GM23248 (cell line): Measurements from ENCODE around the gene ZDHHC6.

ENCODE experiments used
- EZH2 ChIP-seq: fragments of 200-600 bp; sonication (generic); IDR thresholded peaks from 2 replicates; pipeline ENCODE4 v1.6.1; 2018; ENCODE audit warnings: antibody characterized with exemption, mild to moderate bottlenecking; ENCODE audit not compliant: insufficient read depth, poor library complexity, severe bottlenecking
- EZH2phosphoT487 ChIP-seq: fragments of 200-600 bp; sonication (generic); IDR thresholded peaks from 2 replicates; pipeline ENCODE4 v1.6.1; 2018; ENCODE audit warnings: antibody characterized with exemption, moderate library complexity, mild to moderate bottlenecking, low read depth; ENCODE audit not compliant: insufficient read depth

DNA sequence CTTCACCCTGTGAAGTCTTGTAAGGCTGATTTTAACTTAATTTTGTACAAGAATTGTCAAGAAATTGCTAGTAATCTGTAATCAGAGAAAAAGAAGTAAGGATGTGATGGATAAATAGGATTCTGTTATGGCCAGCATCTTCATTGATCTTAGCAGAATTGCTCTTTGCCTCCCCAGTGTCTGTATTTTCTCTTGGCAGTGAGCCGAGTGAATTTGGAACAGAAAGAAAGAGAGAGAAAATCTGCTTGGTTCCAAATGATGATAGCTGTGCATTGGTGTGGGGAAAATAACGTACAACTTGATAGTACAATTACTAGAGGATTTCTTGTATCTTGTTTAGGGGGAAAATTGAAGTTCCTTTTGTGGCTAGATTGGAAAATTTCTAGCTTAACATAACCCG lies 34.9 kb upstream of the ZDHHC6 start:
- no peak for TF ChIP-seq EZH2phosphoT487
- TF ChIP-seq EZH2, result no peak
